NCI-H460 (cell line): ENCODE data around the gene ZNF318. TPM values are rescaled to one million over a fixed set of nuclear protein-coding genes. Genes with fewer than 3 reads are reported as not detected.

Experiments
- DNase-seq: peaks from one replicate; pipeline ENCODE4 v3.0.0-alpha.2; 2016; ENCODE audit warnings: low read depth; ENCODE audit errors: extremely low read depth
- small RNA-seq, 2 experiments: library from RNA; depleted of rRNA; stranded (forward); fragments of <200 nt; gene quantifications; one replicate each; pipeline ENCODE3, GENCODE V24; 2014
- total RNA-seq: library from RNA; depleted of rRNA; stranded (reverse); fragments of >200 nt; shearing (Covaris generic); gene quantifications from 2 replicates; pipeline ENCODE4 v1.2.3, GENCODE V29; 2014; rRNA removed

Gene ZNF318
- total RNA-seq, 1 experiment from 2014 or later: 6.6 TPM

DNA sequence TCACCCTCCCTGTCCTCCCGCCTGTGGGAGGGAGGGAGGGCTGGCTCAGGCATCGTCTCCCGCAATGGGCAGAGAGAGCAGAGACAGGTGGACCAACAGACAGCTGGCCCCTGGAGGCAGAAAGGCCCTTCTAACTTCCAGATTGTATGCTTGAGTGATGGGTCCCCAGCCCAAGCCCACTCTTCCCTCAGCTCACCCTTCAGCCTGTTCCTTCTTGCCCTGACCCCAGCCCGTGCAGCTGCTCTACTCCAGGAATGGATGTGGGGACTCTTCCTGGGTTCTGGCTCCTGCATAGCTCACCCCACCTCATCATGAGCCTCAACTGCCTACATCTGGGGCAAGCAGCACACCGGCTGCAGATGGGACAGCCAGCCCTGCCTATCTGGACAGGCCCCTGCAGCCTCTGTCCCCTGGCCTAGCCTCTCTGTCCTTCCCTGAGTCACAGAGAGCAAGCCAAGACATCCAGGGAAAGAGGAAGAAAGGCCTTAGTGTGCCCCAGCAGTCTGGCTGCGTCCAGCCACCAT is 82.9 kb downstream of the ZNF318 start:
- no peak for DNase-seq

Small RNA genes lying within 50 kb of the gene (small RNA-seq; reads per million reads assigned to genes)
- gene AL590383.1 (0 reads per million in 2 experiments), gene RPL12P47 (0 reads per million in 2 experiments)

Other genes starting within 250 kb of the ZNF318 start
- 16.4 and 21.1 TPM in 2 replicates for gene SRF, start 198.4 kb downstream of the ZNF318 start, total RNA-seq
- 16.4 and 20.8 TPM in 2 replicates for gene CUL9, start 187.5 kb downstream of the ZNF318 start, total RNA-seq
- 105 and 114 TPM in 2 replicates for gene DNPH1, start 140.2 kb downstream of the ZNF318 start, total RNA-seq
- not detected in 2 replicates for gene TTBK1, start 126.2 kb downstream of the ZNF318 start, total RNA-seq
- not detected in 2 replicates for gene SLC22A7, start 71.4 kb downstream of the ZNF318 start, total RNA-seq
- gene CRIP3, start 60.8 kb downstream of the ZNF318 start, total RNA-seq: not detected in 2 replicates
- gene ABCC10, start 57.9 kb upstream of the ZNF318 start, total RNA-seq: 6.9 and 9.1 TPM in 2 replicates
- gene DLK2, start 85.9 kb upstream of the ZNF318 start, total RNA-seq: not detected in 2 replicates
- 21.2 and 21.3 TPM in 2 replicates for gene TJAP1, start 107.9 kb upstream of the ZNF318 start, total RNA-seq
- gene LRRC73, start 140.7 kb upstream of the ZNF318 start, total RNA-seq: 0.25 and 0.26 TPM in 2 replicates
- gene YIPF3, start 147.3 kb upstream of the ZNF318 start, total RNA-seq: 62.4 and 69.1 TPM in 2 replicates
- gene POLR1C, start 147.4 kb upstream of the ZNF318 start, total RNA-seq: 36.4 and 39.5 TPM in 2 replicates
- gene XPO5, start 206.4 kb upstream of the ZNF318 start, total RNA-seq: 55.3 and 56.2 TPM in 2 replicates
- gene POLH, start 206.5 kb upstream of the ZNF318 start, total RNA-seq: 8.3 and 8.7 TPM in 2 replicates